Ascending aorta (tissue), 2 donors: Measurements from ENCODE around the gene TRIM17. TPM values are rescaled to one million over a fixed set of nuclear protein-coding genes. Genes with fewer than 3 reads are reported as not detected.

Experiments used
- DNase-seq, 2 donors: peaks; one replicate each; pipeline ENCODE4 v3.0.0-alpha.2; 2019; ENCODE audit warnings: low spot score in 2 of 2
- H3K27ac ChIP-seq, 2 donors: fragments of 200-600 bp; sonication (generic); one replicate each; pipeline ENCODE4 v1.5.1; 2016 to 2017; ENCODE audit warnings: mild to moderate bottlenecking in 1 of 2
- H3K27me3 ChIP-seq: fragments of 200-600 bp; sonication (generic); one replicate; pipeline ENCODE4 v1.5.1; 2017
- H3K36me3 ChIP-seq, 2 donors: fragments of 200-600 bp; sonication (generic); one replicate each; pipeline ENCODE4 v1.5.1; 2016
- H3K4me1 ChIP-seq, 2 donors: fragments of 200-600 bp; sonication (generic); one replicate each; pipeline ENCODE4 v1.5.1; 2016 to 2017; ENCODE audit warnings: mild to moderate bottlenecking in 1 of 2
- H3K4me3 ChIP-seq, 2 donors: fragments of 200-600 bp; sonication (generic); one replicate each; pipeline ENCODE4 v1.5.1; 2016 to 2017; ENCODE audit warnings: mild to moderate bottlenecking in 1 of 2
- H3K9me3 ChIP-seq, 2 donors: fragments of 200-600 bp; sonication (generic); one replicate each; pipeline ENCODE4 v1.5.1; 2016
- CTCF ChIP-seq, 3 experiments: fragments of 200-600 bp in 2 of 3; fragments of 450-650 bp in 1 of 3; sonication (generic) in 2 of 3; IDR thresholded peaks; one replicate each; pipeline ENCODE4 v1.5.1; 2016 to 2019; ENCODE audit warnings: antibody characterized with exemption in 3 of 3, mild to moderate bottlenecking in 1 of 3, moderate library complexity in 1 of 3
- intact Hi-C: fragments of 100-400 bp; cut with DNase I; formaldehyde crosslinking; loops from one replicate; pipeline ENCODE4 v1.15.1; 2023
- total RNA-seq: library from RNA; depleted of rRNA; stranded (reverse); fragments of >200 nt; gene quantifications from one replicate; pipeline ENCODE4 v1.1.0, GENCODE V29; 2016

TRIM17 gene
- total RNA-seq, 1 donor from 2014 or later = not detected

GRCh38 chr1:228367798-228368791, 48.6 kb downstream of the TRIM17 start:
- H3K27ac ChIP-seq = no peak overlapping the region
- H3K4me3 ChIP-seq = no peak overlapping the region
- no peaks in the 10 kb centered on the region for H3K4me1 ChIP-seq
- intact Hi-C loops = no loop called here
- TF ChIP-seq CTCF (IDR thresholded peaks at IDR 0.05) = no peak
- H3K36me3 ChIP-seq = no peaks in the 10 kb centered on the region
- H3K9me3 ChIP-seq = no peaks in the 10 kb centered on the region
- DNase-seq = no peak
- H3K27me3 ChIP-seq = no peaks in the 10 kb centered on the region

- Histone ChIP-seq H3K9me3 (no peaks in the 10 kb centered on the region), H3K4me1 (no peaks in the 10 kb centered on the region), H3K27me3 (no peaks in the 10 kb centered on the region), H3K36me3 (no peaks in the 10 kb centered on the region), H3K27ac (no peak overlapping the region), H3K4me3 (no peak overlapping the region)
- no peak for TF ChIP-seq CTCF (IDR thresholded peaks at IDR 0.05)
- no peak for DNase-seq
- intact Hi-C loops = no loop called here
These were observed 49.6 kb downstream of the TRIM17 start for GRCh38 chr1:228366866-228367741.

- no peaks in the 10 kb centered on the region for H3K9me3 ChIP-seq
- no peak overlapping the region for H3K4me3 ChIP-seq
- H3K27ac ChIP-seq = no peak overlapping the region
- no peaks in the 10 kb centered on the region for H3K4me1 ChIP-seq
- intact Hi-C loops = no loop called here
- no peak for TF ChIP-seq CTCF (IDR thresholded peaks at IDR 0.05)
- H3K36me3 ChIP-seq = no peaks in the 10 kb centered on the region
- DNase-seq = no peak
- no peaks in the 10 kb centered on the region for H3K27me3 ChIP-seq
These were observed 50.4 kb downstream of the TRIM17 start for GRCh38 chr1:228366062-228366865.

- Histone ChIP-seq H3K4me1 (no peaks in the 10 kb centered on the region), H3K36me3 (no peaks in the 10 kb centered on the region), H3K9me3 (no peaks in the 10 kb centered on the region), H3K4me3 (no peak overlapping the region), H3K27me3 (no peaks in the 10 kb centered on the region), H3K27ac (no peak overlapping the region)
- no peak for DNase-seq
- intact Hi-C loops = no loop called here
- TF ChIP-seq CTCF (IDR thresholded peaks at IDR 0.05) = no peak
These were observed 51.2 kb downstream of the TRIM17 start for GRCh38 chr1:228365271-228366061.
